ENCODE results near the gene ROR1.

Gene ROR1

DNA sequence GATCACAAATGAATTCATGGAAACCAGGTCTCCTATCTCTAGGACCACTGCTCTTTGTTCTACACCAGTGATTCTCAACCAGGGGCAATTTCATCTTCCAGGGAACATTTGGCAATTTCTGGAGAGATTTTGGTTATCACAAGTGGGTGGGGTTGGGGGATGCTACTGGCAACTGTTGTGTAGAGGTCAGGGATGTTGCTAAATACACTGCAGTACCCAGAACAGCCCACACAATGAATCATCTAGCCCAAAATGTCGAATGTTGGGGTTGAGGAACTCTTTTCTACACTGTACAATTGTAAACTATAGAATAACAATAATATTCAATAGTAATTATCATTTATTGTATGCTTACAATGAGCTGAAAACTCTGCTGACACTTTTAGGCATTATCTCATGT is 373.9 kb downstream of the ROR1 start:
- no peak for DNase-seq (ENCODE audit: low spot score)

- DNase-seq (ENCODE audit: low spot score): no peak
Measured at GRCh38 chr1:64150266-64150665, 376.4 kb downstream of the ROR1 start.

GRCh38 chr1:64150729-64151230 is 377.0 kb downstream of the ROR1 start:
- no peak for DNase-seq (ENCODE audit: low spot score)

DNA sequence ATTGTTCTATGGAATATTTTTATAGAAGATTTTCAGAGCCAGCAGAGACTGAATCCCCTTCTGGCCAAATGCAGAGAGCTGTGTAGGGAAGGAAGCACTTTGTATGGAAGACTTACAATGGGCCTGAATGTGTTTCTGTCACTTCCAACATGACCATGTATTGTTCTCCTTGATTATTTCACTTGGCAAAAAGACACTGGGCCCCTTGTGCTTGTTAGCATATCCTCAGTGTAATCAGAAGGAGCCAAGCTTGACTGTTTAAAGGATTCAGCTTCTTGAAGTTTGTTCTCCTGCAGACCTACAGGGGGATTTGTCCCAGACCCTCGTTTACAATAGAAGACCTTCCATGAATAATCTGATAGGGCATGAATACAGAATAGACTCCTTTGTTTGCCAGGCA is 381.5 kb downstream of the ROR1 start:
- DNase-seq (ENCODE audit: low spot score): no peak

- no peak for DNase-seq (ENCODE audit: low spot score)
Measured at GRCh38 chr1:64161357-64161941, 387.6 kb downstream of the ROR1 start.

GRCh38 chr1:64162151-64162550 is 388.3 kb downstream of the ROR1 start:
- DNase-seq (ENCODE audit: low spot score): no peak

GRCh38 chr1:64162804-64163203 is 389.0 kb downstream of the ROR1 start:
- no peak for DNase-seq (ENCODE audit: low spot score)

DNA sequence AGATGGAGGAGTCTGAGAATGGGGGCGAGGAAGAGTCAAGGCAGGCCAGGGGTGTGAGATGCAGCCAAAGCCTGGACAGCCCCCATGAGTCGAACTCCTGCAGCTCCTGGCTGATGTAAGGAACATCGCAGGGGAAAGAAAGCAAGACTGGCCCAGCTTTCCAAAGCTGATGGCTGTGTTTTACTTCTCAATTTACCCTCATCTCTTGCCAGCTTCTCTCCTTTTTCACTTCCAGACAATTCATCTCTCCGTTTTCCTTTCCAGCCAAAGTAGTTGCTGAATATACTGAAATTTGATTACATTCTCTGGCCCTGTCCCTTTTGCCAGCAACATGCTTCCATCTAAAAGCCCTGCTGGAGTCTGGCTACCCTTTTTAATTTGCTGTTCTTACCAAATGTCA is 389.6 kb downstream of the ROR1 start:
- DNase-seq (ENCODE audit: low spot score): no peak

GRCh38 chr1:64163970-64164369 is 390.2 kb downstream of the ROR1 start:
- no peak for DNase-seq (ENCODE audit: low spot score)

DNA sequence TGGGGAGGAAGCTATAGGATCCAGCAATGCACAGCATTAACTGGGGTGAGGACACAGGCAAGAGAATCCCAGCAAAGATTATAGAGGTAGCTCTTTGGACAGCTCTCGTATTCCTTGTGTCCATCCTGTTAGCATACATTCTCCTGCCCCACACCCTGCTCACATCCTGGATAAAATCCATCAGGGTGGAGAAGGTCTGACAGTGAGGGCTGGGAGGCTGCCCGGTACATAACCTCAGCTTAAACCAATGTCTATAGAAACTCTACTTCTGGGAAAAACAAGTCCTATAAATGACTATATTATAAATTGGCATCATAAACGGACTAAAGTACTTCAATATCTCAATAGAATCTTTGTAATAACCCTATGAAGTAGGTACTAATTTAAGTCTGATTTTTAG is 392.8 kb downstream of the ROR1 start:
- DNase-seq (ENCODE audit: low spot score): no peak

GRCh38 chr1:64167176-64167575 is 393.4 kb downstream of the ROR1 start:
- DNase-seq (ENCODE audit: low spot score): no peak

DNA sequence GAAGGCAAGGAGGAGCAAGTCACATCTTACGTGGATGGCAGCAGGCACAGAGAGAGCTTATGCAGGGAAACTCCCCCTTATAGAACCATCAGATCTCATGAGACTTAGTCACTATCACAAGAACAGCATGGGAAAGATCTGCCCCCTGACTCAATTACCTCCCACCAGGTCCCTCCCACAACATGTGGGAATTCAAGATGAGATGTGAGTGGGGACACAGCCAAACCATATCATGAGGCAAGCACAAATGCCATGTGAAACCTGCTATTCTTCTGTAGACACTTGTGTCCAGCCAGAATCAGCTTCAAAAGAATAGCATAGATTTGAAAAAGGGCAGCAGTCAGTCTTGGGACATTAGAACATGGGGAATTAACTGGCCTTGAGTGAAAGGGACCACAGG is 397.4 kb downstream of the ROR1 start:
- DNase-seq (ENCODE audit: low spot score): no peak

DNA sequence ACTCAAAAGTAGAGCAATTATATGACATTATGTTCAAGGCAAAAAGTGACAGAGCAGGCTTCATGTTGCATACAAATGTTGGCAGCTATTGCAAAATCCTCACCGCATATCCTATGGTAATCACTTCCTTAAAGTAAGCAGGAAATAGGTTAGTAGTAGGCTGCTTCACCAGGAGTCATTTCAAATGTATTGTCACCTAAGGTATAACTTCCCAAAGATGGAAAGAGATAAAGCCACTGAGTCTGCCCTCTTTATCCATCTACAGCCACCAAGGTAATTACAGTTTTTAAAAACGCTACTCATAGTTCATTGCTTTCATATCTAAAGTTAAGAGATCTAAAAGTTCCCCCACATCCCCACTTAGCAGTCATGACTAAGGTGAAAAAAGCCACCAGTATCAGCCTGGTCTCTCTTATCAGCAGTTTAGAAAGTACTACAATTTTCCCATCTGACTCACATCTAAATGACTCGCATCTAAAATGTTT is 398.0 kb downstream of the ROR1 start:
- DNase-seq (ENCODE audit: low spot score): no peak

- DNase-seq (ENCODE audit: low spot score): no peak
Measured at GRCh38 chr1:64172458-64172983, 398.7 kb downstream of the ROR1 start.

DNA sequence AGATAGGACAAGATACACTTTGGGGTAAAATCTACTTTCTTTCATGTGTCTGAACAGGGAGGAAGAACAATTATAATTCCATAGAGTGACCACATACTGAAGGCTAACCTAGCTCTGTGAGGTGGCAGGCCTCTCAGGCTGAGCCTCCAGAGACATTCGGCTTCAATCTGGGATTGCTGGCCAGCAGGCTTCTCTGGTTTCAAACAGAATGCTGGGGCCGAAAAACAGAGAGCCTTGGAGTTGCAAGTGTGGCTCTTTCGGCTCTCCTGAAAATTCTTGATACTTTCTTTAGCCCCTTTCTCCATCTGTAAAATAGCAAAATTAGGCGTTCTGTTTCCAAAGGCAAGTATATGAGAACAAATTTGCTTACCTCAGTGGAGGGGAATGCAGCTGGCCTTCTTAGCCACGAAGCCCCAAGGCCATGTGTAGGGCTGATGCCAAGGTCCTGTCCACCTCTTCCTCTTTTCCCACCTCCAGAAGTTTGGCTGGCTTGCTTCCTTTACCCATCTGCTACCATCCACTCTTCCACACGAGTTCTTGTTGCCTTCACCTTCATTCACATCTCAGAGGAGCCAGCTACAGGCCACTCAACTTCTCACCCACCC is 399.6 kb downstream of the ROR1 start:
- DNase-seq (ENCODE audit: low spot score): no peak

GRCh38 chr1:64175639-64176038 is 401.8 kb downstream of the ROR1 start:
- no peak for DNase-seq (ENCODE audit: low spot score)

DNA sequence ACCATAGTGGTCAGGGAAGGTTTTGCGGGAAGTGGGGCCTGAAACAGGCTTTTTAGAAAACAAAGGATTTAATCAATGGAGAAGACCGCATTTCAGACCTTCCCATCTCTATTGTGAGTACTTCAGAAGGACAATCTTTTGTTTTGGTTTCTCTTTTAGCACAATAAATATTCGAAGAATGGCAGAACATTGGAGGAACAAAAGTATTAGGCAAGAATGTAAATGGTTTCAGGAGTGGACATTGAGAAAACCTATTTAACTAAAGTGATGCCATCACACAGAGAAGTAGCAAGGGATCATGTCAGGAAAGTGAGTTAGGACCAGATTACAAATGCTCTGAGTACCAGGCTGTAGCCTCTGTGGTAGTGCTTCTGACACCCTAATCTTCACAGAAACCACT is 402.8 kb downstream of the ROR1 start:
- DNase-seq (ENCODE audit: low spot score): no peak

GRCh38 chr1:64179588-64179987 is 405.8 kb downstream of the ROR1 start:
- DNase-seq (ENCODE audit: low spot score): no peak

DNA sequence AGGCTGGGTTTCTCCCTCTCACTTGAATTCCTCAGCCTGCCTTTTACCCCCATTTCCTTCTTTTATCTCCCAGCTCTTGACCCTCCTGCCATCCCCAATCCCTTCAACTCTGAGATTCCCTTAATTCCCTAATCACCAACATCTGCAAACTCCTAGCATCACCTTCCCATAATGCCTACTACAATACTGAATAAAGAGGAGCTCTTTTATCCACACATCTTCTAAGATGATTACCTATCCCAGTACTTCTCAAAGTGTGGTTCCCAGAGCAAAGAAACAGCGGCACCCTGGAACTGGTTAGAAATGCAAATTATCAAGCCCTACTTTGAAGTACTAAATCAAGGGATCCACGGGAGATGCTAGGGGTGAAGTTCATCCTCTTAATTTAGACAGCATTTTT is 408.4 kb downstream of the ROR1 start:
- no peak for DNase-seq (ENCODE audit: low spot score)

DNA sequence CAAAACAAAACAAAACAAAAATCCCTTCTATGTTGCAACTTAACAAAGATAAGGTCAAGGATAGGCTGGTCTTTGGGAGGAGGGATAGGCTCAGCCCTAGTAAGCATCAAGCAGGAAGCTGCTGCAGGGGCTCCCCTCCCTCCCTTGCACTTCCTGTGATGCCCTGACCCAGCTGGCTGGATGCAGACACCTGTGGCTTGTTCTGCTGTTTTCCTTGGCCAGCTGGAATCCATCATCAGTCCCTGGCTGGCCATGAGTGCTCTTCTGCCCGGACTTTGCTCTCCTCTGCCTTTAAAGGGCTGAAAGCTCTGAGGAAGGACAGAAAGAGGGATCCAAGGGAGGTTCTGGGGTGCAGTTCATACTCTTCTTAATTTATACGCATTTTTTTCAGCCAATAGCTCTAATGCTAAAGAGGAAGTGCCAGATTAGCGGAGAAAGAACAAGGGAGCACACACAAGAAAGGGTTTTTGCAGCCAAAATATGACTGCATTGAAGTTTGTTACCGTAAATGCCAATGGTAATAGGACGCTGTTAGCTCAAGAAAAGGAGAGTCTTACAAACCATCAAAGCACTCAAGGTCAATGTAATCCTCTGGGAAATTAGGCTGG is 409.7 kb downstream of the ROR1 start:
- no peak for DNase-seq (ENCODE audit: low spot score)

DNA sequence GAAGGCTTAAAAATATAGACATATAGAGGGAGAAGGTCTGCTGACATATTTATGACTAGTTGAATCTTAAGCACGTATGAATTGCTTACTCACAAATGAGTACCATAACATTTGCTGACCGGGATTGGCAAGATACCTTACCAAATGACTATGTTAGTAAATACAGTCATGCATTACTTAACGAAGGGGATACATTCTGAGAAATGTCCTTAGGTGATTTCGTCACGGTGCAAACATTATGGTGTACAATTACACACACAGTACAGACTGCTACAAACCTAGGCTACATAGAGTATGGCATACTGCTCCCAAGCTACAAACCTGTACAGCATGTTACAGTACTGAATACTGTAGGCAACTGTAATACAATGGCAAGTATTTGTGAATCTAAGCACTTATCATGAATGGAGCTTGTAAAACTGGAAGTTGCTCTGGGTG is 410.2 kb downstream of the ROR1 start:
- DNase-seq (ENCODE audit: low spot score): no peak

GRCh38 chr1:64186138-64186897 is 412.5 kb downstream of the ROR1 start:
- DNase-seq (ENCODE audit: low spot score): no peak

DNA sequence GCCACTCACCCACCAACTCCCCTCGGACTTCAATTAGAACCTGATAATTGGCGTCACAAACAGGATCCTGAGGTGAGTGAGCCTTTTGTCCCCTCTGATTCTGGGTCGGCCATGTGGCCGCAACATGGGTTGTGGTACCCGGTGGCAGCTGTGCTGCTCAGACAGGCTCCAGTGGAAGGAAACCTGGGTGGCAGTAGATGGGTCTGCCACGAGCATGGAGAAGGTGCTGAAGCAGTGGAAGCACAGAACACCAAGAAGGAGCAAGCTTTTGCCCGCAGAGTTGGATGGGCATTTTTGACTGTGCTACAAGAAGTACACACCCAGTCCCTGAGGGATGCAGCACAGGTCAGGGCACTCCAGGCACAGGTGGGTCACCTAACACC is 413.1 kb downstream of the ROR1 start:
- no peak for DNase-seq (ENCODE audit: low spot score)
